Bronchial epithelial cell (primary cell): ENCODE results near the gene TFEB. TPM values are rescaled to one million over a fixed set of nuclear protein-coding genes. Genes with fewer than 3 reads are reported as not detected.

Experiments
- DNase-seq: peaks from one replicate; pipeline ENCODE4 v3.0.0-alpha.2; 2010; ENCODE audit warnings: low read depth
- FAIRE-seq: peaks from 2 replicates; lab custom pipeline; 2011; peaks lifted over from hg19 to GRCh38; lab: Jason Lieb, UNC
- H3K27me3 ChIP-seq: 2 replicates; pipeline ENCODE4 v1.5.1; 2011; ENCODE audit warnings: low read length; ENCODE audit not compliant: control insufficient read depth, insufficient read depth
- H3K36me3 ChIP-seq: 2 replicates; pipeline ENCODE4 v1.5.1; 2011; ENCODE audit warnings: low read length; ENCODE audit not compliant: control insufficient read depth, insufficient read depth
- H3K4me3 ChIP-seq: 2 replicates; pipeline ENCODE4 v1.5.1; 2011; ENCODE audit warnings: mild to moderate bottlenecking, low read depth, low read length, control low read depth
- CTCF ChIP-seq: IDR thresholded peaks from 2 replicates; pipeline ENCODE4 v1.5.1; 2011; ENCODE audit warnings: mild to moderate bottlenecking, moderate library complexity, low read length, control low read depth, inconsistent platforms; ENCODE audit not compliant: insufficient read depth, severe bottlenecking
- total RNA-seq: library from RNA; depleted of rRNA; stranded (reverse); fragments of >200 nt; gene quantifications from 2 replicates; pipeline ENCODE4 v1.2.1, GENCODE V29; 2014

Gene TFEB
- total RNA-seq, 1 donor from 2014 or later, result 6.8 TPM

GRCh38 chr6:41758641-41759035, 23.2 kb upstream of the TFEB start:
- FAIRE-seq, result no peak
- Histone ChIP-seq H3K27me3 (no peaks in the 10 kb centered on the region), H3K36me3 (no peaks in the 10 kb centered on the region), H3K4me3 (no peak overlapping the region)
- TF ChIP-seq CTCF, result no peak
- no peak for DNase-seq

GRCh38 chr6:41757931-41758640, 22.7 kb upstream of the TFEB start:
- Histone ChIP-seq H3K36me3 (no peaks in the 10 kb centered on the region), H3K4me3 (no peak overlapping the region), H3K27me3 (no peaks in the 10 kb centered on the region)
- FAIRE-seq, result no peak
- DNase-seq, result no peak
- no peak for TF ChIP-seq CTCF

- no peak for TF ChIP-seq CTCF
- no peaks in the 10 kb centered on the region for H3K27me3 ChIP-seq
- no peaks in the 10 kb centered on the region for H3K36me3 ChIP-seq
- DNase-seq, result no peak
- FAIRE-seq, result no peak
- H3K4me3 ChIP-seq, result no peak overlapping the region
These were observed 21.9 kb upstream of the TFEB start for GRCh38 chr6:41757271-41757670.

- FAIRE-seq, result no peak
- Histone ChIP-seq H3K27me3 (no peaks in the 10 kb centered on the region), H3K4me3 (no peak overlapping the region), H3K36me3 (no peaks in the 10 kb centered on the region)
- no peak for DNase-seq
- no peak for TF ChIP-seq CTCF
These were observed 20.9 kb upstream of the TFEB start for GRCh38 chr6:41756354-41756753.

GRCh38 chr6:41755895-41756294, 20.5 kb upstream of the TFEB start:
- no peak for TF ChIP-seq CTCF
- no peaks in the 10 kb centered on the region for H3K36me3 ChIP-seq
- FAIRE-seq, result no peak
- no peak for DNase-seq
- no peak overlapping the region for H3K4me3 ChIP-seq
- no peaks in the 10 kb centered on the region for H3K27me3 ChIP-seq

- no peak for FAIRE-seq
- Histone ChIP-seq H3K36me3 (no peaks in the 10 kb centered on the region), H3K4me3 (no peak overlapping the region), H3K27me3 (peaks cover 2% of the 10 kb centered on the region)
- no peak for DNase-seq
- TF ChIP-seq CTCF, result no peak
These were observed 15.0 kb upstream of the TFEB start for GRCh38 chr6:41750374-41750773.
